Smooth muscle cell (in vitro differentiated cells): ENCODE measurements around the gene INPP4B. TPM values are rescaled to one million over a fixed set of nuclear protein-coding genes. Genes with fewer than 3 reads are reported as not detected.

ENCODE experiments used
- DNase-seq: peaks from one replicate; lab custom pipeline; 2025; ENCODE audit not compliant: unreplicated experiment; lab: John Stamatoyannopoulos, UW
- H2AFZ ChIP-seq: fragments of 200-600 bp; sonication (generic); 2 replicates; pipeline ENCODE4 v1.6.0; 2016; ENCODE audit warnings: antibody characterized with exemption, low read depth, mild to moderate bottlenecking
- H3F3A ChIP-seq: fragments of 200-600 bp; sonication (generic); 2 replicates; pipeline ENCODE4 v1.6.0; 2017; ENCODE audit warnings: antibody characterized with exemption, low read depth
- H3K27ac ChIP-seq: fragments of 200-600 bp; sonication (generic); 2 replicates; pipeline ENCODE4 v1.5.1; 2016; ENCODE audit warnings: low read depth, mild to moderate bottlenecking
- H3K27me3 ChIP-seq: fragments of 200-600 bp; sonication (generic); 2 replicates; pipeline ENCODE4 v1.6.1; 2016; ENCODE audit warnings: low read depth, mild to moderate bottlenecking
- H3K36me3 ChIP-seq: fragments of 200-600 bp; sonication (generic); 2 replicates; pipeline ENCODE4 v1.5.1; 2016; ENCODE audit warnings: low read depth
- H3K4me1 ChIP-seq: fragments of 200-600 bp; sonication (generic); 2 replicates; pipeline ENCODE4 v1.5.1; 2016; ENCODE audit warnings: low read depth
- H3K4me2 ChIP-seq: fragments of 200-600 bp; sonication (generic); 2 replicates; pipeline ENCODE4 v1.6.0; 2016; ENCODE audit warnings: mild to moderate bottlenecking
- H3K4me3 ChIP-seq: fragments of 200-600 bp; sonication (generic); 2 replicates; pipeline ENCODE4 v1.5.1; 2016; ENCODE audit warnings: mild to moderate bottlenecking
- H3K79me2 ChIP-seq: fragments of 200-600 bp; sonication (generic); 2 replicates; pipeline ENCODE4 v1.6.0; 2016; ENCODE audit warnings: low read depth, mild to moderate bottlenecking
- H3K9ac ChIP-seq: fragments of 200-600 bp; sonication (generic); 2 replicates; pipeline ENCODE4 v1.6.0; 2016; ENCODE audit warnings: low read depth
- H3K9me3 ChIP-seq: fragments of 200-600 bp; sonication (generic); replicated peaks from 2 replicates; pipeline ENCODE4 v1.5.1; 2016; ENCODE audit warnings: low read depth
- H4K20me1 ChIP-seq: fragments of 200-600 bp; sonication (generic); 2 replicates; pipeline ENCODE4 v1.6.0; 2016; ENCODE audit warnings: low read depth
- CTCF ChIP-seq: fragments of 200-600 bp; sonication (generic); IDR thresholded peaks from 2 replicates; pipeline ENCODE4 v1.5.1; 2017; ENCODE audit warnings: borderline replicate concordance, mild to moderate bottlenecking, antibody characterized with exemption; ENCODE audit not compliant: insufficient read depth, poor library complexity, severe bottlenecking
- WGBS: methylation state at CpG from one replicate; pipeline ENCODE4 v1.1.7; 2016; ENCODE audit warnings: low lambda C conversion rate; 5-methylcytosine and 5-hydroxymethylcytosine counted together
- polyA plus RNA-seq: library from polyadenylated mRNA; unstranded; fragments of >200 nt; fragmentation: Nextera tagmentation; extraction: Ambion mirVana; gene quantifications from 2 replicates; pipeline ENCODE4 v1.2.1, GENCODE V29; 2016
- total RNA-seq: library from RNA; depleted of rRNA; stranded (reverse); fragments of >200 nt; gene quantifications from 2 replicates; pipeline ENCODE4 v1.2.3, GENCODE V29; 2014

INPP4B gene
- total and polyA plus RNA-seq, 2 experiments from 2014 or later = 2.0 to 10.9 TPM

- no peaks in the 10 kb centered on the region for H3K27me3 ChIP-seq
- no peak overlapping the region for H2AFZ ChIP-seq
- H3K27ac ChIP-seq = peak overlapping the region; percentile 32
- no peak overlapping the region for H3K4me2 ChIP-seq
- no peaks in the 10 kb centered on the region for H3F3A ChIP-seq
- no peak for TF ChIP-seq CTCF
- no peak for DNase-seq
- H3K9me3 ChIP-seq = no peaks in the 10 kb centered on the region
- H3K9ac ChIP-seq = no peak overlapping the region
- WGBS = 8% methylated on average over 1 of the region's 1 CpG
- no peaks in the 10 kb centered on the region for H3K79me2 ChIP-seq
- no peaks in the 10 kb centered on the region for H3K4me1 ChIP-seq
- H3K36me3 ChIP-seq = no peaks in the 10 kb centered on the region
- no peaks in the 10 kb centered on the region for H4K20me1 ChIP-seq
- no peak overlapping the region for H3K4me3 ChIP-seq
Measured at GRCh38 chr4:142396279-142396678, 449.8 kb downstream of the INPP4B start.

GRCh38 chr4:142393127-142393526 lies 453.0 kb downstream of the INPP4B start:
- Histone ChIP-seq H3F3A (no peaks in the 10 kb centered on the region), H3K4me3 (no peak overlapping the region), H3K36me3 (no peaks in the 10 kb centered on the region), H3K9me3 (peaks cover 4% of the 10 kb centered on the region), H3K79me2 (no peaks in the 10 kb centered on the region), H3K27me3 (no peaks in the 10 kb centered on the region), H3K4me1 (no peaks in the 10 kb centered on the region), H3K9ac (no peak overlapping the region), H3K27ac (no peak overlapping the region), H4K20me1 (no peaks in the 10 kb centered on the region), H2AFZ (no peak overlapping the region), H3K4me2 (no peak overlapping the region)
- TF ChIP-seq CTCF = no peak
- DNase-seq = no peak
- 73% methylated on average over 4 of the region's 4 CpGs for WGBS

- H3K79me2 ChIP-seq = no peaks in the 10 kb centered on the region
- H2AFZ ChIP-seq = no peak overlapping the region
Measured at GRCh38 chr4:142386856-142387255, 459.2 kb downstream of the INPP4B start.

More at GRCh38 chr4:142386856-142387255, 459.2 kb downstream of the INPP4B start:
- WGBS = 87% methylated on average over 6 of the region's 6 CpGs
- no peak for TF ChIP-seq CTCF
- Histone ChIP-seq H3K4me3 (no peak overlapping the region), H3K4me2 (no peak overlapping the region), H3K36me3 (no peaks in the 10 kb centered on the region), H3K9me3 (peaks cover 4% of the 10 kb centered on the region), H3K27ac (no peak overlapping the region), H3K9ac (no peak overlapping the region), H3K4me1 (no peaks in the 10 kb centered on the region), H3F3A (no peaks in the 10 kb centered on the region), H3K27me3 (no peaks in the 10 kb centered on the region), H4K20me1 (no peaks in the 10 kb centered on the region)
- no peak for DNase-seq
